Measurements from ENCODE around the gene CDH24. TPM values are rescaled to one million over a fixed set of nuclear protein-coding genes. Genes with fewer than 3 reads are reported as not detected.

The CDH24 gene
- total and polyA plus RNA-seq, 2 experiments from 2014 or later: 1.5 to 3.8 TPM

- WGBS, 2 experiments (ENCODE audit: low coverage in 1 of 2, low lambda C conversion rate in 2 of 2, missing lambda C conversion rate in 2 of 2): 0% methylated on average over 46 of the region's 46 CpGs
- no peak for TF ChIP-seq EZH2 (IDR thresholded peaks at IDR 0.05; ENCODE audit: insufficient read depth, poor library complexity, severe bottlenecking)
- TF ChIP-seq EZH2phosphoT487 (IDR thresholded peaks at IDR 0.05; ENCODE audit: insufficient read depth, low read depth): no peak
- in situ Hi-C loops (cut with MboI): no loop called here
- Histone ChIP-seq H3K4me1 (ENCODE audit: insufficient read depth) (peaks cover 30% of the 10 kb centered on the region), H3K4me3 (peak within 1 kb of the TSS; percentile 98), H2AFZ (peak within 1 kb of the TSS; percentile 77), H3K4me2 (ENCODE audit: unreplicated experiment) (peak within 1 kb of the TSS; percentile 98), H3K9me2 (ENCODE audit: insufficient read depth) (no peaks in the 10 kb centered on the region), H3K27me3 (replicated peaks; ENCODE audit: insufficient read depth) (no peaks in the 10 kb centered on the region), H3K36me3 (ENCODE audit: low read depth) (peaks cover 30% of the 10 kb centered on the region; the same call in 1 of the 2 replicates), H3K9ac (peak within 1 kb of the TSS; percentile 94), H4K20me1 (ENCODE audit: insufficient read depth) (peaks cover 18% of the 10 kb centered on the region; the same call in 1 of the 2 replicates), H3F3A (ENCODE audit: insufficient read depth) (peaks cover 17% of the 10 kb centered on the region), H3K79me2 (ENCODE audit: insufficient read depth) (peaks cover 91% of the 10 kb centered on the region), H3K9me3 (ENCODE audit: low read depth) (no peaks in the 10 kb centered on the region), H3K27ac (peak within 1 kb of the TSS; percentile 93)
- DNase-seq: peak; percentile 100
Measured at GRCh38 chr14:23095196-23096108, 38.1 kb upstream of the CDH24 start, which contains the start of gene C14orf119. Gene C14orf119 (plus strand): TSS chr14:23095505. CDS start chr14:23097659, 2,154 bp downstream.

DNA sequence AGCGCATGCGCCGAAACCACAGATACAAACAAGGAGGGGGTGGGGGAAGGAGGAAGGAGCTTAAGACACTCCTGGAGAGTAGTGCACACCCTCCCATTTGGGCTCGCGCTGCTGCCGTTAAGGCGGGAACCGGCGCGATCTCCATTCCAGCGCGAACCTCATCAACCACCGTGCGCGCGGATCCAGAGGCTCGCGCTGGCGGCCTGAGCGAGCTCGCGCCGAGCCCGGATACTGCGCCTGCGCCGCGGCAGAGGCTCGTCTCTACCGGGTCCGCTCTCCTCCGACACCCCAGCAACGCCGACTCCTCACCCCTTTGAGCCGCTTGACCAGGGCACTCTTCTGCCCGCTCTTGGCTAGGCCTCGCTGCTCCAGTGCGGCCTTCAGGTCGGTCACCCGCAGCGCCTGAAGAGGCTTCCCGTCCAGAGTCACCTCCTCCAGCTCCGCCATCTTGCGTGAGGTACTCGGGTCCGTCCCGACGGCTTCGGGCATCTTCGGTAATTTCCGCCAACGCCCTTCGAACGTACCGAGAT lies 37.4 kb upstream of the CDH24 start, which contains the start of gene ACIN1:
TSS of gene ACIN1 (minus strand) at position 471 of the 530 bp plus-strand sequence. CDS start at position 447, 24 bp downstream.
- H4K20me1 ChIP-seq (ENCODE audit: insufficient read depth): peaks cover 18% of the 10 kb centered on the region; the same call in 1 of the 2 replicates
- H3K79me2 ChIP-seq (ENCODE audit: insufficient read depth): peaks cover 91% of the 10 kb centered on the region
- H3F3A ChIP-seq (ENCODE audit: insufficient read depth): peaks cover 11% of the 10 kb centered on the region
- H3K27ac ChIP-seq: peak within 1 kb of the TSS; percentile 93
- peak; percentile 90 for DNase-seq
- H3K4me1 ChIP-seq (ENCODE audit: insufficient read depth): peaks cover 30% of the 10 kb centered on the region
- H3K9me2 ChIP-seq (ENCODE audit: insufficient read depth): no peaks in the 10 kb centered on the region
- 1% methylated on average over 52 to 54 of the region's 55 CpGs for WGBS, 2 experiments (ENCODE audit: low coverage in 1 of 2, low lambda C conversion rate in 2 of 2, missing lambda C conversion rate in 2 of 2)
- H3K9me3 ChIP-seq (ENCODE audit: low read depth): no peaks in the 10 kb centered on the region
- peaks cover 37% of the 10 kb centered on the region for H3K36me3 ChIP-seq (ENCODE audit: low read depth)
- in situ Hi-C loops (cut with MboI): no loop called here
- peak within 1 kb of the TSS; percentile 98 for H3K4me2 ChIP-seq (ENCODE audit: unreplicated experiment)
- no peaks in the 10 kb centered on the region for H3K27me3 ChIP-seq (replicated peaks; ENCODE audit: insufficient read depth)
- H3K4me3 ChIP-seq: peak within 1 kb of the TSS; percentile 98
- peak within 1 kb of the TSS; percentile 77 for H2AFZ ChIP-seq
- peak within 1 kb of the TSS; percentile 94 for H3K9ac ChIP-seq
- TF ChIP-seq EZH2phosphoT487 (IDR thresholded peaks at IDR 0.05; ENCODE audit: insufficient read depth, low read depth): no peak
- no peak for TF ChIP-seq EZH2 (IDR thresholded peaks at IDR 0.05; ENCODE audit: insufficient read depth, poor library complexity, severe bottlenecking)

GRCh38 chr14:23093991-23094665 lies 36.8 kb upstream of the CDH24 start:
- 4 to 5% methylated on average over 14 of the region's 14 CpGs for WGBS, 2 experiments (ENCODE audit: low coverage in 1 of 2, low lambda C conversion rate in 2 of 2, missing lambda C conversion rate in 2 of 2)
- H3K4me1 ChIP-seq (ENCODE audit: insufficient read depth): peaks cover 30% of the 10 kb centered on the region
- no peaks in the 10 kb centered on the region for H3K27me3 ChIP-seq (replicated peaks; ENCODE audit: insufficient read depth)
- peaks cover 91% of the 10 kb centered on the region for H3K79me2 ChIP-seq (ENCODE audit: insufficient read depth)
- peak overlapping the region; percentile 77 for H2AFZ ChIP-seq
- peaks cover 18% of the 10 kb centered on the region; the same call in 1 of the 2 replicates for H4K20me1 ChIP-seq (ENCODE audit: insufficient read depth)
- H3K36me3 ChIP-seq (ENCODE audit: low read depth): peaks cover 44% of the 10 kb centered on the region
- H3F3A ChIP-seq (ENCODE audit: insufficient read depth): peaks cover 15% of the 10 kb centered on the region
- no peaks in the 10 kb centered on the region for H3K9me3 ChIP-seq (ENCODE audit: low read depth)
- H3K9ac ChIP-seq: peak overlapping the region; percentile 94
- H3K9me2 ChIP-seq (ENCODE audit: insufficient read depth): no peaks in the 10 kb centered on the region
- in situ Hi-C loops (cut with MboI): no loop called here
- H3K4me2 ChIP-seq (ENCODE audit: unreplicated experiment): peak overlapping the region; percentile 98
- H3K4me3 ChIP-seq: peak overlapping the region; percentile 98
- TF ChIP-seq EZH2 (IDR thresholded peaks at IDR 0.05; ENCODE audit: insufficient read depth, poor library complexity, severe bottlenecking): no peak
- TF ChIP-seq EZH2phosphoT487 (IDR thresholded peaks at IDR 0.05; ENCODE audit: insufficient read depth, low read depth): no peak
- DNase-seq: peak; percentile 30
- peak overlapping the region; percentile 93 for H3K27ac ChIP-seq

DNA sequence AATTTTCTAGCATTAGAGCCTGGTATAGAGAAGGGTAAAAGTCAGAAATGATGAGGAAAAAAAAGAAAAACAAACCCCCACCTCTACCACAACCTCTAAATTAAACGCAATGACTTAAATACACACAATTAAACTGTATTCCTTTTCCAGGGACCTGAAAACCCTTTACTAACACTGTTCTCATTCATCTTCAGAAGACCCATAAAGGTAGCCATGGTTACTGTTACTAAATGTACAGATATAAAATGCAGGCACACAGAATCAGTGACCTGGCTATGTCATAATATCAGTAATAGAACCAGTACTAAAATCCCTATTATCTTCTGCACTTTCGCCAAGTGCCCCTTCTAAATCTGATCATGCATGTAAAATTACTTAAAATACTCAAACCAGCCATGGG lies 36.2 kb upstream of the CDH24 start:
- H3K9me3 ChIP-seq (ENCODE audit: low read depth): no peaks in the 10 kb centered on the region
- peak overlapping the region; percentile 98 for H3K4me2 ChIP-seq (ENCODE audit: unreplicated experiment)
- no peaks in the 10 kb centered on the region for H3K9me2 ChIP-seq (ENCODE audit: insufficient read depth)
- H3F3A ChIP-seq (ENCODE audit: insufficient read depth): peaks cover 21% of the 10 kb centered on the region
- H3K4me3 ChIP-seq: peak overlapping the region; percentile 98
- WGBS, 2 experiments (ENCODE audit: low coverage in 1 of 2, low lambda C conversion rate in 2 of 2, missing lambda C conversion rate in 2 of 2): 94% methylated on average over 2 of the region's 2 CpGs
- no peak for DNase-seq
- H3K9ac ChIP-seq: peak overlapping the region; percentile 94
- TF ChIP-seq EZH2 (IDR thresholded peaks at IDR 0.05; ENCODE audit: insufficient read depth, poor library complexity, severe bottlenecking): no peak
- no peak for TF ChIP-seq EZH2phosphoT487 (IDR thresholded peaks at IDR 0.05; ENCODE audit: insufficient read depth, low read depth)
- peaks cover 30% of the 10 kb centered on the region for H3K4me1 ChIP-seq (ENCODE audit: insufficient read depth)
- H4K20me1 ChIP-seq (ENCODE audit: insufficient read depth): peaks cover 12% of the 10 kb centered on the region; the same call in 1 of the 2 replicates
- H3K36me3 ChIP-seq (ENCODE audit: low read depth): peaks cover 45% of the 10 kb centered on the region
- peak overlapping the region; percentile 93 for H3K27ac ChIP-seq
- in situ Hi-C loops (cut with MboI): no loop called here
- H3K27me3 ChIP-seq (replicated peaks; ENCODE audit: insufficient read depth): no peaks in the 10 kb centered on the region
- H2AFZ ChIP-seq: no peak overlapping the region
- H3K79me2 ChIP-seq (ENCODE audit: insufficient read depth): peaks cover 91% of the 10 kb centered on the region

Measured in GM23248 (cell line).